OCI-LY3 (cell line): Measurements from ENCODE around the gene MACROD2.

Experiments used
- H2AFZ ChIP-seq: fragments of 200-600, 300-600 bp; shearing (Covaris generic); 2 replicates; pipeline ENCODE4 v1.6.0; 2014; ENCODE audit warnings: antibody characterized with exemption, low read depth, low read length
- H3K27ac ChIP-seq: fragments of 200-600, 300-600 bp; sonication (generic); 2 replicates; pipeline ENCODE4 v1.5.1; 2014; ENCODE audit warnings: mild to moderate bottlenecking, low read length, moderate library complexity, mixed read lengths
- H3K27me3 ChIP-seq: fragments of 200-600, 300-600 bp; sonication (generic); 2 replicates; pipeline ENCODE4 v1.6.1; 2014; ENCODE audit warnings: low read depth, low read length, mixed read lengths
- H3K36me3 ChIP-seq: fragments of 200-600, 300-600 bp; sonication (generic); replicated peaks from 2 replicates; pipeline ENCODE3; 2014; ENCODE audit warnings: low read depth, low read length, mixed read lengths
- H3K4me1 ChIP-seq: fragments of 300-600, 200-600 bp; sonication (generic); 2 replicates; pipeline ENCODE4 v1.6.1; 2014; ENCODE audit warnings: low read length, mixed read lengths
- H3K4me2 ChIP-seq: fragments of 200-600, 300-600 bp; sonication (generic); 2 replicates; pipeline ENCODE4 v1.6.1; 2014; ENCODE audit warnings: low read length, mixed read lengths
- H3K4me3 ChIP-seq: fragments of 300-600, 200-600 bp; sonication (generic); 2 replicates; pipeline ENCODE4 v1.5.1; 2014; ENCODE audit warnings: antibody characterized with exemption, mild to moderate bottlenecking, low read length, moderate library complexity
- H3K79me2 ChIP-seq: fragments of 300-600, 200-600 bp; shearing (Covaris generic); 2 replicates; pipeline ENCODE4 v1.6.1; 2014; ENCODE audit warnings: mild to moderate bottlenecking, low read length, mixed read lengths
- H3K9ac ChIP-seq: fragments of 300-600, 200-600 bp; shearing (Covaris generic); 2 replicates; pipeline ENCODE4 v1.6.0; 2014; ENCODE audit warnings: mild to moderate bottlenecking, low read length, moderate library complexity
- H3K9me3 ChIP-seq: fragments of 200-600, 300-600 bp; shearing (Covaris generic); 2 replicates; pipeline ENCODE4 v1.6.1; 2014; ENCODE audit warnings: low read length, mixed read lengths; ENCODE audit not compliant: insufficient read depth
- H4K20me1 ChIP-seq: fragments of 200-600, 300-600 bp; sonication (generic); 2 replicates; pipeline ENCODE4 v1.6.1; 2016; ENCODE audit warnings: low read length, mixed read lengths; ENCODE audit not compliant: insufficient read depth
- EZH2phosphoT487 ChIP-seq: fragments of 200-600 bp; shearing (Covaris generic); IDR thresholded peaks from 2 replicates; pipeline ENCODE4 v1.6.1; 2018; ENCODE audit warnings: antibody characterized with exemption, mixed run types, low read depth
- TF ChIP-seq, protein P1 (sequence below): fragments of 200-600, 300-600 bp; sonication (generic); IDR thresholded peaks from 2 replicates; pipeline ENCODE4 v1.5.1; 2014; ENCODE audit warnings: antibody characterized with exemption, low read length, low read depth

Gene MACROD2

DNA sequence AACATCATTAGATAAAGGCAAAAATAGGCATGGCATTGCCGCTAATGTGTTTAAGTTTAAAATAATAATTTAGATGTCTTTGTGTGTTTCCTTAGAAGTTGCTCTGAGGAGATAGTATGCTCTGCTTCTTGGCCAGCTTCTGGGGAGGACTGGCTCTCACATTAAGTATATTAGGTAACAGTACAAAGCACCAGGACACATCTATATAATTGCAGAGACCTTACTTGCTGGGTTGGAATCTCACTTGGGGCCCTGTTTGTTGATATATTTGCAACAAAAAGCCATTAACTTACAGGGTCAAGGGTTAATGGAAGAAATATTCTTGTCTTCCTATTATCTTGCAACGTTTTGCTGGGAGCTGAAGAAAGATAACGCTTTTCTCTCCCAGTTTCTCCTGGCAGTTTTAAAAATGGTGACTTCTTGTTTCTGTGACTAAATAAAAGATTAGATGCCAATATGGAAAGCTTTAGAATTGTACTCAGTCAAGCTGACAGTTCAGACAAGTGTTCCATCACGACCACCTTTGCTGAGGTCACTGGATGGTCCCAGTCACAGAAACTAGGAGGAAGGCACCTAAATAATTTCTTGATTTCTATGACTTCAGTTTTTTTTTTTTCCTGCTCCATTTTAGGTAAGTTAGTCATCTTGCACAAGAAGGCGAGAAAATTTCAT lies 804.4 kb downstream of the MACROD2 start:
- Histone ChIP-seq H3K4me2 (no peak overlapping the region), H3K9me3 (no peaks in the 10 kb centered on the region), H3K4me1 (peaks cover 20% of the 10 kb centered on the region), H3K4me3 (no peak overlapping the region), H4K20me1 (no peaks in the 10 kb centered on the region), H3K36me3 (no peaks in the 10 kb centered on the region), H3K79me2 (no peaks in the 10 kb centered on the region), H2AFZ (no peak overlapping the region), H3K9ac (no peak overlapping the region), H3K27me3 (peaks cover 62% of the 10 kb centered on the region), H3K27ac (no peak overlapping the region)
- TF ChIP-seq, protein P1, sequence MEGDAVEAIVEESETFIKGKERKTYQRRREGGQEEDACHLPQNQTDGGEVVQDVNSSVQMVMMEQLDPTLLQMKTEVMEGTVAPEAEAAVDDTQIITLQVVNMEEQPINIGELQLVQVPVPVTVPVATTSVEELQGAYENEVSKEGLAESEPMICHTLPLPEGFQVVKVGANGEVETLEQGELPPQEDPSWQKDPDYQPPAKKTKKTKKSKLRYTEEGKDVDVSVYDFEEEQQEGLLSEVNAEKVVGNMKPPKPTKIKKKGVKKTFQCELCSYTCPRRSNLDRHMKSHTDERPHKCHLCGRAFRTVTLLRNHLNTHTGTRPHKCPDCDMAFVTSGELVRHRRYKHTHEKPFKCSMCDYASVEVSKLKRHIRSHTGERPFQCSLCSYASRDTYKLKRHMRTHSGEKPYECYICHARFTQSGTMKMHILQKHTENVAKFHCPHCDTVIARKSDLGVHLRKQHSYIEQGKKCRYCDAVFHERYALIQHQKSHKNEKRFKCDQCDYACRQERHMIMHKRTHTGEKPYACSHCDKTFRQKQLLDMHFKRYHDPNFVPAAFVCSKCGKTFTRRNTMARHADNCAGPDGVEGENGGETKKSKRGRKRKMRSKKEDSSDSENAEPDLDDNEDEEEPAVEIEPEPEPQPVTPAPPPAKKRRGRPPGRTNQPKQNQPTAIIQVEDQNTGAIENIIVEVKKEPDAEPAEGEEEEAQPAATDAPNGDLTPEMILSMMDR: no peak
- TF ChIP-seq EZH2phosphoT487: no peak

DNA sequence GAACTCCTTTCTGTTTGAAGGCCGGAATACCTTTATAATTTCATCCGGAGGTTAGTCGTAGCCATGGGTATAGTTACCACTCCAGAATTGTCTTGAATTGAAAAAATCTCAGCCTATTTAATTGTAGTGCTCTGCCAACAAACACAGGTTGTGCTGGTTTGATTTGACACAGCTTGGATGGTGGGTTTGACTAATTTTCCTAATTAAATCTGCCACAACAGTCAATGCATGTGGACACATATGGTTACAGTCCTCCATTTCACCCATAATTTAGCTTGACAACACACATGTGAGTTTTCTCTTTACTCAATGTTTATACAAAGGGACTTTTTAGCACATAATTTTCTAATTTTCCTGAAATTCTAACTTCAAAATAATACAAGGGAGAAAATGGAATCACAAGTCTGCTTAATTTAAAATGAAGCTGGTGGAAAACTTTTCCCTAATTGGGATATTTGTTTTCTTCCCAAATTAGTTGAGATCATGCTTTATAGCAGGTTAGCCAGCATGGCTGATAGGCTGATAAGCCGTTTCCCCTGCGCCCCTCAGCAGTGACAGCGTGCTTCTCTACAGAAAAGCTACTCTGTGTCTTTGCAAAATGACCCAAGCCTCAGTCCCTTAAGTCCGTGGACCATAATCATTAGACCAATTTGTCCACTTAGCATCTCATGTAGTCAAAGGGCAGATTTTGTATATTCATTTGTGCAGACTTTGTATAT lies 805.5 kb downstream of the MACROD2 start:
- Histone ChIP-seq H3K4me2 (no peak overlapping the region), H3K27ac (no peak overlapping the region), H3K9ac (no peak overlapping the region), H3K9me3 (no peaks in the 10 kb centered on the region), H3K36me3 (no peaks in the 10 kb centered on the region), H3K4me3 (no peak overlapping the region), H3K27me3 (peaks cover 62% of the 10 kb centered on the region), H3K79me2 (no peaks in the 10 kb centered on the region), H3K4me1 (peaks cover 20% of the 10 kb centered on the region), H2AFZ (no peak overlapping the region), H4K20me1 (no peaks in the 10 kb centered on the region)
- TF ChIP-seq EZH2phosphoT487: no peak
- TF ChIP-seq, protein P1: no peak

DNA sequence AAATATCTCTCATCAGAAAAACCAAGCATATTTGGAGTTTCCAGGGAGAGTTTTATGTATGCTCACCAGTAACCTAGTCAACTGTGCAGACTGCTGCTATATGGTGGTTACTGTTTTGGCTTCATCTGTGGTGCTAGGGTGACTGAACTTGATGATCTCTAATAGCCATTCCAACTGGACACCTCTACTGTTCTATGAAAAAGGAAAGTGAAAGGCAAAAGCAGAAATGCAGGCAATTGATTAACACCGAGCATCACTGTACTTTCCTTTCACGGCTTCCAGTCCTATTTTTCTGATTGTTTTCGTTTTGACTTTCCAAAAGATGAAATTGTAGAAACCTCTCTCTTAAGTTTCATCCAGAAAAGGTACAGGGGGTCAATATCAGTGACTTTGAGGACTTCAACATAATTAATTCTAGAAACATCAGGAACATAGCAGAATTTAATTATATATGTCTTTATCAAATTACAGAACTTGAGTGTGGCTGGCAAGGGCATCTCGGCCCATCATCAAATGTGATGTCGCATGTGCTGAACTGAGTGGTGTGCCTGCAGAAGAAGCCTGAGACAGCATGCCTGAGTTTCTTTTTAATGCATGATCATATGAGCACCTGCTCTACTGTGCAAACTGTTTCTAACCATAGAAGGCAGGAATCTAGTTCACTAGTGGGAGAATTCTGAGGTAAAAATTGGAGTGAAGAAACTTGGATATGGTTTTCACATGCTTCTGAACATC lies 806.4 kb downstream of the MACROD2 start:
- peak overlapping the region; percentile 56 for H3K4me3 ChIP-seq
- 0 out of 2 replicates have a peak, but pooled peaks cover under 1% of the 10 kb centered on the region for H3K9me3 ChIP-seq
- H3K79me2 ChIP-seq: no peaks in the 10 kb centered on the region
- no peaks in the 10 kb centered on the region for H4K20me1 ChIP-seq
- peaks cover 20% of the 10 kb centered on the region for H3K4me1 ChIP-seq
- H3K36me3 ChIP-seq: no peaks in the 10 kb centered on the region
- peak overlapping the region; percentile 77 for H3K4me2 ChIP-seq
- H3K27ac ChIP-seq: no peak overlapping the region
- H3K9ac ChIP-seq: no peak overlapping the region
- H2AFZ ChIP-seq: no peak overlapping the region
- TF ChIP-seq, protein P1: no peak
- no peak for TF ChIP-seq EZH2phosphoT487
- H3K27me3 ChIP-seq: peaks cover 53% of the 10 kb centered on the region

DNA sequence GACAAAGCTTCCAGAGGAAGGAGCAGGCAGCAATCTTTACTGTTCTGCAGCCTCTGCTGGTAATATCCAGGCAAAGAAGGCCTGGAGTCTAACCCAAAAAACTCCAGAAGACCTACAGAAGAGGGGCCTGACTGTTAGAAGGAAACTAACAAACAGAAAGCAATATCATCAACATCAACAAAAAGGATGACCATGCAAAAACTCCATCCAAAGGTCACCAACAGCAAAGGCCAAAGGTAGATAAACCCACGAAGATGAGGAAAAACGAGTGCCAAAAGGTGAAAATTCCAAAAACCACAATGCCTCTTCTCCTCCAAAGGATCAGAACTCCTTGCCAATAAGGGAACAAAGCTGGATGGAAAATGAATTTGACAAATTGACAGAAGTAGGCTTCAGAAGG lies 811.9 kb downstream of the MACROD2 start:
- no peaks in the 10 kb centered on the region for H3K36me3 ChIP-seq
- H3K4me2 ChIP-seq: no peak overlapping the region
- peaks cover 8% of the 10 kb centered on the region; the same call in 1 of the 2 replicates for H3K9me3 ChIP-seq
- no peak overlapping the region for H2AFZ ChIP-seq
- H4K20me1 ChIP-seq: no peaks in the 10 kb centered on the region
- H3K4me3 ChIP-seq: no peak overlapping the region
- H3K27me3 ChIP-seq: peaks cover 21% of the 10 kb centered on the region
- H3K4me1 ChIP-seq: peaks cover 8% of the 10 kb centered on the region
- no peaks in the 10 kb centered on the region for H3K79me2 ChIP-seq
- TF ChIP-seq, protein P1: no peak
- no peak for TF ChIP-seq EZH2phosphoT487
- no peak overlapping the region for H3K27ac ChIP-seq
- H3K9ac ChIP-seq: no peak overlapping the region
